GM12891 (cell line): ENCODE measurements around the gene HINFP.
"Not testable (repeated sequence)": the region's sequence is repeated elsewhere in the genome, so short reads cannot be mapped to it uniquely, and the experiment has no call there.

ENCODE experiments used
- DNase-seq: peaks from one replicate; pipeline ENCODE4 v3.0.0; 2011; ENCODE audit warnings: low spot score; ENCODE audit not compliant: insufficient read length
- FAIRE-seq: peaks from 2 replicates; lab custom pipeline; 2011; peaks lifted over from hg19 to GRCh38; lab: Jason Lieb, UNC
- PAX5 ChIP-seq: IDR thresholded peaks from 2 replicates; pipeline ENCODE4 v1.6.1; 2011; ENCODE audit warnings: low read length, moderate library complexity, mild to moderate bottlenecking; ENCODE audit not compliant: insufficient read depth, severe bottlenecking
- POLR2A ChIP-seq: IDR thresholded peaks from 2 replicates; pipeline ENCODE4 v1.6.1; 2011; ENCODE audit warnings: low read depth, low read length, control low read depth
- POLR2AphosphoS5 ChIP-seq: IDR thresholded peaks from 2 replicates; pipeline ENCODE4 v1.6.1; 2011; ENCODE audit warnings: low read depth, low read length, control low read depth
- POU2F2 ChIP-seq: IDR thresholded peaks from 2 replicates; pipeline ENCODE4 v1.6.1; 2011; ENCODE audit warnings: low read depth, mild to moderate bottlenecking, control low read depth, low read length, moderate library complexity
- SPI1 ChIP-seq: IDR thresholded peaks from 2 replicates; pipeline ENCODE4 v1.6.1; 2011; ENCODE audit warnings: low read depth, low read length, control low read depth
- TAF1 ChIP-seq: IDR thresholded peaks from 2 replicates; pipeline ENCODE4 v1.6.1; 2011; ENCODE audit warnings: low read depth, low read length, control low read depth

HINFP gene

DNA sequence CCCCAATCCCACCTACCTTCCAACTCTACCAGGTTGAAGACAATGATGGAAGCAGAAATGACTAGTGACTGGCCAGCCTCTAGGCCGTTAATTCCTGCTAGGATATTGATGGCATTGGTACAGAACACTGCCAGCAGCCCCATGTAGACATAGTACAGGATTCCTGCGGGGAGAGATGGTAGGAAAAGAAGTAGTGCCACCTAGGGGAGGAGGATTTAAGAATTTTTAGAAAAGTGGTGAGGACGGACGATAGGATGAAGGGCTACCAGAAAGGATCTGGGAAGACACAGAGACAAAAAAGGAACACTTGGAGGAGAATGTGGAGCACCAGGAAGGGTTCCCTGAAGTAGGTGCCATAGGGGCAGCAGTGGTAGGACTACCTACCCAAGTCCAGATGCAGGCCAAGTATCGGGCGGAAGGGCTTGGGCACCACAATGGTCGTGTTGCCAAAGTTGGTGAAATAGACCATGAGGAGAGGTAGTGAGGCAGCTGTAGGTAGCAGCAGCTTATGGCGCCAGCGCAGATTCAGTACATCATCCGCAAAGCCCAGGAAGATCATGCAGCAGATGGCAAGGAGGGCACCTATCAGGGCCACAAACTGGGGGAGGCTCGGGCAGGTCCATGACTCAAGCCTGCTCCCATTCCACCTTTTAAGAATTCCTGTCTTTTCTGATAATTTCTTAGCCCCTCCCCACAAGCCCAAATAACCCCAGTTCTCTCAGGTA, 21.0 kb upstream of the HINFP start:
- no peak for DNase-seq

GRCh38 chr11:119100994-119101758, 20.2 kb upstream of the HINFP start:
- FAIRE-seq (peak; percentile 40), DNase-seq (no peak)
- TF ChIP-seq TAF1: no peak
- no peak for TF ChIP-seq SPI1
- TF ChIP-seq POLR2A: no peak
- no peak for TF ChIP-seq POU2F2
- no peak for TF ChIP-seq PAX5
- TF ChIP-seq POLR2AphosphoS5: no peak

More for the DNA sequence above, 21.0 kb upstream of the HINFP start:
- peak; percentile 61 for FAIRE-seq
- TF ChIP-seq POU2F2 (no peak), POLR2A (no peak), POLR2AphosphoS5 (no peak), SPI1 (no peak), TAF1 (no peak)

- TF ChIP-seq SPI1 (peak; percentile 24; the same call in 1 of the 2 replicates), POU2F2 (peak; percentile 43; the same call in 1 of the 2 replicates), PAX5 (peak; percentile 99), POLR2AphosphoS5 (no peak), TAF1 (peak; percentile 84; the same call in 1 of the 2 replicates), POLR2A (no peak)
- DNase-seq (peak; percentile 59), FAIRE-seq (peak; percentile 94)
Measured at GRCh38 chr11:119101759-119102423, 19.5 kb upstream of the HINFP start, which contains the start of gene DPAGT1. Gene DPAGT1, minus strand, starts transcription at chr11:119101853. Its CDS starts 198 bp downstream, at chr11:119101655.

DNA sequence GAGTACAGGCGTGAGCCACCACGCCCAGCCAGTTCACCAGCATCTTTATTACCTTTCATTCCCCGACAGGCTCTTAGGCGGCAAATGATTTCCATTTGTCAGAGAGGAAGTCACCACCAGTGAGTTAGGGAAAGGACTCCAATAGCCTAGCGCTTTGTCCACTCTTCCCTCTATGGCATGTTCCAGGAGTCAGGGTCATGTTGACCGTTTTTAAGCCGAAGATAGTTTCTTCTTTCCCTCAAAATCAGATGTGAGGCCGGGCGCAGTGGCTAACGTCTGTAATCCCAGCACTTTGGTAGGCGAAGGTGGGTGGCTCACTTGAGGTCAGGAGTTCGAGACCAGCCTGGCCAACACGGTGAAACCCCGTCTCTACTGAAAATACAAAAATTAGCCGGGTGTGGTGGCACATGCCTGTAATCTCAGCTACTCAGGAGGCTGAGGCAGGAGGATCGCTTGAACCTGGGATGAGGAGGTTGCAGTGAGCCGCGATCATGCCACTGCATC, 18.2 kb upstream of the HINFP start:
- not testable (repeated sequence) for FAIRE-seq

DNA sequence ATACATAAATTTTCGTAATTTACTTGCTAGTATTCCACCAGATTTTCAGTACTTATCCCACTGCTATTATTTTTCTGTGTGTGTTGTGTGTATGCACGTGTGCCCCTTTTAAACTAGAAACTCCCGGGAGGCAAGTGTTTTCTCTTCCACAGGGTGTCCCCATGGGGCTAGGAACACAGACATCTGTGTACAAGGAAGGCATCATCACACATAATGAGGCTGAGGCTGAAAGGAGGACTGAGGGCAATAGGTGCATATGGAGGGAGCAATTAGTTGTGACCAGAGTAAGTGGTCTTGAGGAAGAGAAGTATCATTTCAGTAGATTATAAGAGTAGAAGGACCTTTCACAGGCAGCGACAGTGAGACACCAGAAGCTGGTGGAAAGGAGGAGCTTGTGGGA, 17.6 kb upstream of the HINFP start:
- TF ChIP-seq POU2F2 (no peak), SPI1 (no peak), PAX5 (no peak), POLR2AphosphoS5 (no peak), POLR2A (no peak), TAF1 (no peak)
- DNase-seq (no peak), FAIRE-seq (no peak)

More for the DNA sequence above, 18.2 kb upstream of the HINFP start:
- not testable (repeated sequence) for DNase-seq

DNA sequence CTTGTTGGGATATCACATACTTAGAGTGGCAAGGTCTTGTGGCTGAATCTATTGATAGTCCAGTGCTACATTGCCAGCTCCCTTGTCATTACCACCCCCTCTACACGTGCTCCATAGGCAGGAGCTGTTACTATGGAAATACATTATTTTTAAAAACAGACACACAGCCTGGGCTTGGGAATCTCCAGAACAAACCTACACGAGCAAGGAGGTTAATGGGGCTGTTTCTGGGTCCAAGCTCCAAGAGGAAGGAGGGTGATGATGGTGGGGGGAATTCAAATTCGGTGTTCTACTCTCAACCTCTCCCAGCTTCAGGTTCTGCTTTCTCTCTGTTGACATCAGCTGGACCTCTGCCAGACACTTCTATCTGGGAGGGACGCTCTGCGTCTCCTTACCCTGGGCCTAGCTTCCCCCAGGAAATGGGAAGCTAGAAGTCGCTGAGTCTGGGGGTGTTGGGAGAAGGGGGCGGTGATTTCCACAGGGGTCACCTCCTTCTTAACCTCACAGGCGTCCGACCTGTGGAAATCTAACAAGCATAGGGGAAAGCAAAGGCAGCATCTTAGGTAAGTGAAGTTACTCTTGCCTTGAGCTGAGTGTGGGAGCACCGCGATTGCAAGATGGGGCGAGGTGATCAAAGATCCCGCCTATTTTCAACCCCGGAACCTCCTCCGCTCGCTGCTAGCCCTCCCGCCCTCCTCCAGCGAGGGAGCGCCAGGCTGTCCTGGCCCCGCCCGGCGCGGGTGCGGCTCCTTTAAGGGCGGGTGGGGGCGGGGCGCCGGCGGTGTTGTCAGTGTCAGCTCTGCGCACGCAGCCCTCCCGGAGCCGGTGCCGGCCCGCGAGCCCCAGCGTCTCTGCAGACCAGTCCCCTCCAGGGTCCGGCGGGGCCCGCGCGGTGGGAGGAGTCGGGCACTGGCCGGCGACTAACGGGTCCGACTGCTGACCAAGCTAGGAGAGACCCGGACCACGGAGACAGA, 14.5 kb upstream of the HINFP start, which contains the start of gene C2CD2L:
TSS of gene C2CD2L (plus strand) at position 781 of the 974 bp plus-strand sequence. CDS start 398 bp downstream, outside the sequence.
- TF ChIP-seq POU2F2: no peak
- no peak for TF ChIP-seq PAX5
- peak; percentile 66 for TF ChIP-seq POLR2A
- no peak for TF ChIP-seq TAF1
- TF ChIP-seq SPI1: no peak
- peak; percentile 65 for TF ChIP-seq POLR2AphosphoS5
- DNase-seq (peak; percentile 97), FAIRE-seq (peak; percentile 90)

DNA sequence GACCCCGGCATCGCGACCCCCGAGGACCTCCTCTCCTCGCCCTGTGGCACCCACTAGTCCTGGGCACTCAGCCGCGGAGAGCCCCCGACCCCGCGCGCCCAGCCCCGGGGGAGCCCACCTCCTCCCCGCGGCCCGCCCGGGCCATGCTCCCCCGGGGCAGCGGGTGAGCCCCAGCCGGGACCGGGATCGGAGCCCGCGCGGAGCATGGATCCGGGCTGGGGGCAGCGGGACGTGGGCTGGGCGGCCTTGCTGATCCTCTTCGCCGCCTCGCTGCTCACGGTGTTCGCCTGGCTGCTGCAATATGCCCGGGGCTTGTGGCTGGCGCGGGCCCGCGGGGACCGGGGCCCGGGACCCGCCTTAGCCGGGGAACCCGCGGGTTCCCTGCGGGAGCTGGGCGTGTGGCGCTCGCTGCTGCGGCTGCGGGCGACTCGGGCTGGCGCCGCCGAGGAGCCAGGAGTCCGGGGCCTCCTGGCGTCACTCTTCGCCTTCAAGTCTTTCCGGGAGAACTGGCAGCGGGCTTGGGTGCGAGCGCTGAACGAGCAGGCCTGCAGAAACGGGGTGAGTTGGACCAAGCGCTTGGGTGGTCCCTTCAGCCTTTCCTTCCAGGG, 13.7 kb upstream of the HINFP start:
- peak; percentile 48 for DNase-seq
- TF ChIP-seq POU2F2 (no peak), TAF1 (no peak), POLR2A (no peak)
- no peak for FAIRE-seq

- FAIRE-seq (peak; percentile 85), DNase-seq (peak; percentile 37)
- no peak for TF ChIP-seq PAX5
- TF ChIP-seq SPI1: peak; percentile 53
- no peak for TF ChIP-seq POLR2AphosphoS5
Measured at GRCh38 chr11:119108146-119108856, 13.1 kb upstream of the HINFP start.
